ENCODE data around the gene KRTAP13-1.

- TF ChIP-seq, protein P1, sequence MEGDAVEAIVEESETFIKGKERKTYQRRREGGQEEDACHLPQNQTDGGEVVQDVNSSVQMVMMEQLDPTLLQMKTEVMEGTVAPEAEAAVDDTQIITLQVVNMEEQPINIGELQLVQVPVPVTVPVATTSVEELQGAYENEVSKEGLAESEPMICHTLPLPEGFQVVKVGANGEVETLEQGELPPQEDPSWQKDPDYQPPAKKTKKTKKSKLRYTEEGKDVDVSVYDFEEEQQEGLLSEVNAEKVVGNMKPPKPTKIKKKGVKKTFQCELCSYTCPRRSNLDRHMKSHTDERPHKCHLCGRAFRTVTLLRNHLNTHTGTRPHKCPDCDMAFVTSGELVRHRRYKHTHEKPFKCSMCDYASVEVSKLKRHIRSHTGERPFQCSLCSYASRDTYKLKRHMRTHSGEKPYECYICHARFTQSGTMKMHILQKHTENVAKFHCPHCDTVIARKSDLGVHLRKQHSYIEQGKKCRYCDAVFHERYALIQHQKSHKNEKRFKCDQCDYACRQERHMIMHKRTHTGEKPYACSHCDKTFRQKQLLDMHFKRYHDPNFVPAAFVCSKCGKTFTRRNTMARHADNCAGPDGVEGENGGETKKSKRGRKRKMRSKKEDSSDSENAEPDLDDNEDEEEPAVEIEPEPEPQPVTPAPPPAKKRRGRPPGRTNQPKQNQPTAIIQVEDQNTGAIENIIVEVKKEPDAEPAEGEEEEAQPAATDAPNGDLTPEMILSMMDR (IDR thresholded peaks at IDR 0.05; ENCODE audit: insufficient read depth, low read length) = no peak
- TF ChIP-seq REST (IDR thresholded peaks at IDR 0.05; ENCODE audit: insufficient replicate concordance, low read depth) (no peak), POLR2AphosphoS5 (IDR thresholded peaks at IDR 0.05; ENCODE audit: low read depth) (no peak), GABPA (IDR thresholded peaks at IDR 0.05; ENCODE audit: low read depth) (no peak)
These were observed 23.6 kb upstream of the KRTAP13-1 start, which contains the start of gene KRTAP13-2 for GRCh38 chr21:30372139-30372770.

All from HL-60 (cell line).